BE2C (cell line): Measurements from ENCODE around the gene HIGD1C.

Source experiments
- DNase-seq: peaks from one replicate; pipeline ENCODE4 v3.0.0-alpha.2; 2020
- H3K27me3 ChIP-seq: fragments of 250-450 bp; sonication (Bioruptor Pico); 2 replicates; pipeline ENCODE4 v1.5.1; 2020; ENCODE audit warnings: mild to moderate bottlenecking
- H3K36me3 ChIP-seq: fragments of 250-450 bp; sonication (Bioruptor Pico); 2 replicates; pipeline ENCODE4 v1.5.1; 2020; ENCODE audit warnings: mild to moderate bottlenecking
- H3K4me1 ChIP-seq: fragments of 250-450 bp; sonication (Bioruptor Pico); 2 replicates; pipeline ENCODE4 v1.5.1; 2020
- H3K4me3 ChIP-seq: 2 replicates; pipeline ENCODE4 v1.5.1; 2011; ENCODE audit warnings: low read depth, low read length
- H3K9me3 ChIP-seq: fragments of 250-450 bp; sonication (Bioruptor Pico); 2 replicates; pipeline ENCODE4 v1.5.1; 2020
- TF ChIP-seq, protein P1 (sequence below): IDR thresholded peaks from 2 replicates; pipeline ENCODE4 v1.5.1; 2012; ENCODE audit warnings: mild to moderate bottlenecking, low read depth, low read length

HIGD1C gene

DNA sequence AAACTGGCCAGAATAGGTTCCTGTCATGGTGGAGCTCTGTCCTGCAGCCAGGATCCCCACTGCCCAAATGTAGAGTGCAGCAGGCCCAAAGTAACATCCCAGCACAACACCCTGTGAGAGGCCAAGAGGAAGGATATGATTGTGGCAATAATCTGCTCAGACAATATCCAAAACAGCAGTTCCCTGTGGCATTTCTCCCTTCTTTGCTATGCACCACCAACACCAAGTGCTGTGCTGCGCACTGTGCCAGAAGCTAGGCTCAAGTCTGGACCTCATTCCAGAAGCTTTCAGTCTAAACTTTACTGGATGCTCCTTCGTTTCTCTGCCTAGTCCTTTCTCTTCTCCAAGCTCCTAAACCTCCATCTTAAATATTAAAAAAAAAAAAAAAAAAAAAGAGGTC, 40.5 kb downstream of the HIGD1C start:
- no peak for DNase-seq
- TF ChIP-seq, protein P1, sequence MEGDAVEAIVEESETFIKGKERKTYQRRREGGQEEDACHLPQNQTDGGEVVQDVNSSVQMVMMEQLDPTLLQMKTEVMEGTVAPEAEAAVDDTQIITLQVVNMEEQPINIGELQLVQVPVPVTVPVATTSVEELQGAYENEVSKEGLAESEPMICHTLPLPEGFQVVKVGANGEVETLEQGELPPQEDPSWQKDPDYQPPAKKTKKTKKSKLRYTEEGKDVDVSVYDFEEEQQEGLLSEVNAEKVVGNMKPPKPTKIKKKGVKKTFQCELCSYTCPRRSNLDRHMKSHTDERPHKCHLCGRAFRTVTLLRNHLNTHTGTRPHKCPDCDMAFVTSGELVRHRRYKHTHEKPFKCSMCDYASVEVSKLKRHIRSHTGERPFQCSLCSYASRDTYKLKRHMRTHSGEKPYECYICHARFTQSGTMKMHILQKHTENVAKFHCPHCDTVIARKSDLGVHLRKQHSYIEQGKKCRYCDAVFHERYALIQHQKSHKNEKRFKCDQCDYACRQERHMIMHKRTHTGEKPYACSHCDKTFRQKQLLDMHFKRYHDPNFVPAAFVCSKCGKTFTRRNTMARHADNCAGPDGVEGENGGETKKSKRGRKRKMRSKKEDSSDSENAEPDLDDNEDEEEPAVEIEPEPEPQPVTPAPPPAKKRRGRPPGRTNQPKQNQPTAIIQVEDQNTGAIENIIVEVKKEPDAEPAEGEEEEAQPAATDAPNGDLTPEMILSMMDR: no peak
- Histone ChIP-seq H3K4me1 (no peaks in the 10 kb centered on the region), H3K27me3 (no peaks in the 10 kb centered on the region), H3K36me3 (peaks cover 60% of the 10 kb centered on the region), H3K4me3 (no peak overlapping the region), H3K9me3 (no peaks in the 10 kb centered on the region)

DNA sequence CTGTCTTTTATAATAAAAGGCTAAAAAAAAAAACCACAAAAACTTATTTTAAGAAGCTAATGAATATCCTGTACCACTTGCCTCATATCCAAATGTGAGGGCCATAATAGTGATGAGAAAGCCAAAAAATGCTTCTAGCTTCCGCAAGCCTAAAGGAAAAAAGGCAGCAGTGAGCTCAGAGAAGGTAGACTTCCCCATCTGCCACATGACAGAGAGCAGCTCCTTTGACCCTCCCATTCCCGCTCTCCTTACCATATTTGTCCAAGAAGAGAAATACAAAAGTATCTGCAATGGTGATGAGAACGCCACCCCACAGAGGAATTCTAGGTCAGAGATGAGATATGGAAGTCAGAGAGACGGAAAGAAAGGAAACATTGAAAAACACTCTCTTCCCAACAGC, 46.7 kb downstream of the HIGD1C start:
- no peaks in the 10 kb centered on the region for H3K9me3 ChIP-seq
- no peak for DNase-seq
- peaks cover 43% of the 10 kb centered on the region for H3K36me3 ChIP-seq
- TF ChIP-seq, protein P1: no peak
- H3K4me1 ChIP-seq: no peaks in the 10 kb centered on the region
- H3K4me3 ChIP-seq: no peak overlapping the region
- H3K27me3 ChIP-seq: no peaks in the 10 kb centered on the region

DNA sequence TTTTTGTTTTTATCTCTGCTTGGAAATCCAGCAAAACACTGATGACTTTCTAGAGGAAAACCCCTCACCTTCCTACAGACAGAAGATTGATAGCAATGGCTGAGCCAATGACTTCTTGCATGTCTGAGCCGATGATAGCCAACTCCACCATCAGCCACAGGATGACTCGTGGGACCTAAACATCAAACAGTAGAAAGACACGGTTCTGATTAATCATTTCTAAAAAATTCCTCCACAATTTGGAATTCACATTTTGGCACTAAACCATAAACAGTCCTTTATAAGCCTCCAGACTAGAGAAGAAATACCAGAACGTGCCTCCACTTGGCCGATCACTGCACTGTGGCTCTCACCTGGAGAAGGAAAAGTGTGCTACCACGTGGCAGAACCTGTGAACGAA, 47.9 kb downstream of the HIGD1C start:
- Histone ChIP-seq H3K36me3 (peaks cover 45% of the 10 kb centered on the region), H3K4me3 (no peak overlapping the region), H3K27me3 (no peaks in the 10 kb centered on the region), H3K9me3 (no peaks in the 10 kb centered on the region), H3K4me1 (no peaks in the 10 kb centered on the region)
- no peak for DNase-seq
- TF ChIP-seq, protein P1: no peak

DNA sequence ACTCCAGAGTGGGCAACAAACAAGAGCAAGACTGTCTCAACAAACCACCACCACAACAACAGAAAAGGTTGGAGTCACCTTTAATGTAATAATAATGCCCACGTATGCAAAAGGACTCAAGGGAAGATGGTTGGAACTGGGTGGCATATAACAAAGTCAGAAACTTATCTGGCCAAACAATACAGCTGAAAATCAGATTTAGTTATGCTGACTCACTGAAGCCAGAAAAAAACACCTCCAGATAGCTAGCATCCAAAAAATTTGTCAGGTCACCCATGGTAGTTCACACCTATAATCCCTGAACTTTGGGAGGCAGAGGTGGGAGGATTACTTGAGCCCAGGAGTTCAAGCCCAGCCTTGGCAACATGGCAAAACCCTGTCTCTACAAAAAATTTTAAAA, 49.5 kb downstream of the HIGD1C start:
- Histone ChIP-seq H3K9me3 (no peaks in the 10 kb centered on the region), H3K4me1 (no peaks in the 10 kb centered on the region), H3K36me3 (peaks cover 40% of the 10 kb centered on the region), H3K4me3 (no peak overlapping the region), H3K27me3 (no peaks in the 10 kb centered on the region)
- no peak for DNase-seq
- TF ChIP-seq, protein P1: no peak

DNA sequence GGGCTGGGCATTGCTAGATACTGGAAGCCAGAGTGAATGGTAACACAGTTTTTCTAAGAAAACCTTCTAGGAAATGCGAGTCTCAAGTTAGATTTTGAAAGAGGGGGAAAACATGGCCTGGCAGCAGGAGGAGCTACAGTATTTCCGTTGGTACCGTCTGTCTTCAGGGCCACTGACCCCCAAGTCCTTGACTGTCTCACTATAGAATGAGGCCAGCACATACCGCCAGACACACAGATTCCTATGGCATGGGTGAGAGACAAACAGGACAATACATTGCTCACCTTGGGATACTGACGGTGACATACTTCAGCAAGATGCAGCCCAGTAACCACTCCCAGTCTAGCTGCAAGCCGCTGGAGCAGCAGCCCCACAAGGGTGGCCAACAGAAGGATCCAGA, 52.2 kb downstream of the HIGD1C start:
- peaks cover 47% of the 10 kb centered on the region for H3K36me3 ChIP-seq
- DNase-seq: no peak
- H3K27me3 ChIP-seq: no peaks in the 10 kb centered on the region
- no peak overlapping the region for H3K4me3 ChIP-seq
- no peaks in the 10 kb centered on the region for H3K9me3 ChIP-seq
- H3K4me1 ChIP-seq: no peaks in the 10 kb centered on the region
- TF ChIP-seq, protein P1: no peak

DNA sequence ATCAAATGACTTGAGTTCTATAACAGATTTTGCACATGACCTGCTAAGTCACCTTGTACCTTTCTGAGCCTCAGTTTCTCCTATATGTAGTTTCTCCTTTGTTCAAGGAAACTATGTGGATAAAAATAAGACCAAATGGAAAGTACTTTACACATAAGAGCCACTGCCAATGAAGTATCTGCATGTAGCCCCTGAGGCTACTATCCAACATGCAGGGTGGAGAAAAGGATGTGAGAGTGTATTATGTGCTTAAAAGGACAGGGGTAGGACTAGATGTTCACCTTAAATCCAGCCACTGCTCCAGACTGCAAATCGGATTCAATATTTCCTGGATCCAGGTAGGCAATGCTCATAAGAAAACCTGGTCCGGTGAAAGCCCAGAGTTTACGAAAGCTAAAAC, 52.7 kb downstream of the HIGD1C start:
- Histone ChIP-seq H3K27me3 (no peaks in the 10 kb centered on the region), H3K4me3 (no peak overlapping the region), H3K36me3 (peaks cover 45% of the 10 kb centered on the region), H3K9me3 (no peaks in the 10 kb centered on the region), H3K4me1 (no peaks in the 10 kb centered on the region)
- no peak for DNase-seq
- TF ChIP-seq, protein P1: no peak
